KMS-11 (cell line): Measurements from ENCODE around the gene PTCH1.

Experiments used
- H2AFZ ChIP-seq: fragments of 200-600 bp; sonication (generic); 2 replicates; pipeline ENCODE4 v1.6.1; 2016; ENCODE audit warnings: antibody characterized with exemption, mixed run types, low read depth
- H3K27ac ChIP-seq: fragments of 200-600 bp; sonication (generic); 2 replicates; pipeline ENCODE4 v1.6.1; 2016; ENCODE audit warnings: mild to moderate bottlenecking, mixed run types
- H3K27me3 ChIP-seq: fragments of 200-600 bp; sonication (generic); 2 replicates; pipeline ENCODE4 v1.6.1; 2017; ENCODE audit warnings: mild to moderate bottlenecking, low read depth, mixed run types, moderate library complexity; ENCODE audit not compliant: insufficient read depth
- H3K36me3 ChIP-seq: fragments of 200-600 bp; sonication (generic); 2 replicates; pipeline ENCODE4 v1.6.1; 2017; ENCODE audit warnings: mild to moderate bottlenecking, mixed run types; ENCODE audit not compliant: insufficient read depth
- H3K4me1 ChIP-seq: fragments of 200-600 bp; sonication (generic); 2 replicates; pipeline ENCODE4 v1.6.1; 2016; ENCODE audit warnings: mild to moderate bottlenecking, low read depth, mixed run types; ENCODE audit not compliant: poor library complexity, severe bottlenecking
- H3K4me2 ChIP-seq: fragments of 200-600 bp; sonication (generic); 2 replicates; pipeline ENCODE4 v1.7.0; 2016; ENCODE audit warnings: mild to moderate bottlenecking, mixed run types
- H3K4me3 ChIP-seq: fragments of 200-600 bp; sonication (generic); IDR thresholded peaks from 2 replicates; pipeline ENCODE4 v1.6.1; 2017; ENCODE audit warnings: low read depth, low read length, mixed read lengths; ENCODE audit not compliant: insufficient read depth
- H3K79me2 ChIP-seq: fragments of 200-600 bp; sonication (generic); 2 replicates; pipeline ENCODE4 v1.6.1; 2016; ENCODE audit warnings: low read depth, mixed run types; ENCODE audit not compliant: insufficient read depth
- H3K9ac ChIP-seq: fragments of 200-600 bp; sonication (generic); 2 replicates; pipeline ENCODE4 v1.6.1; 2016; ENCODE audit warnings: mild to moderate bottlenecking, mixed run types
- H4K20me1 ChIP-seq: fragments of 200-600 bp; sonication (generic); 2 replicates; pipeline ENCODE4 v1.6.1; 2016; ENCODE audit warnings: mild to moderate bottlenecking, mixed run types; ENCODE audit not compliant: insufficient read depth
- TF ChIP-seq, protein P1 (sequence below): fragments of 200-600 bp; sonication (generic); conservative IDR thresholded peaks from 2 replicates; pipeline ENCODE4 v1.6.1; 2017; ENCODE audit warnings: low read depth, mild to moderate bottlenecking, antibody characterized with exemption, low read length, moderate library complexity, mixed read lengths

The PTCH1 gene

DNA sequence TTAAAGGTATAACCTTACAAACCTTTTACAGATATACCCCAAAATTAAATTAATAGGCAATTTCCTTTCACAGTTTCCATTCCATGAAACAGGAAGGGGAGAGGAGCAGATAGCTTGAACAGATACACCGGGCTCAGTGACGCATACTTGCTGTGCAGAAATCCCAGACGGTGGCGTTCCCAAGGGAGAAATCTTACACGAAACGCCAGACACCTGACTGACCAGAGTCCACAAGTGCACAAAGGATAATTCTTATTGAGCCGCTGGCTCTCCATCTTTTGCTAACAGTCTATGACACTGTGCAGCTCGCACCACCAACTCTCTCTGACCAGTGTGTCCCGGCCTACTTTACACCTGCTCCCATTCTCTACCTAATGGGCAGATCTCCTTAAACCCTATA, 37.4 kb downstream of the PTCH1 start:
- no peaks in the 10 kb centered on the region for H3K27me3 ChIP-seq
- no peak overlapping the region for H3K9ac ChIP-seq
- H3K4me1 ChIP-seq, result peaks cover 20% of the 10 kb centered on the region
- no peak overlapping the region for H3K4me2 ChIP-seq
- TF ChIP-seq, protein P1, sequence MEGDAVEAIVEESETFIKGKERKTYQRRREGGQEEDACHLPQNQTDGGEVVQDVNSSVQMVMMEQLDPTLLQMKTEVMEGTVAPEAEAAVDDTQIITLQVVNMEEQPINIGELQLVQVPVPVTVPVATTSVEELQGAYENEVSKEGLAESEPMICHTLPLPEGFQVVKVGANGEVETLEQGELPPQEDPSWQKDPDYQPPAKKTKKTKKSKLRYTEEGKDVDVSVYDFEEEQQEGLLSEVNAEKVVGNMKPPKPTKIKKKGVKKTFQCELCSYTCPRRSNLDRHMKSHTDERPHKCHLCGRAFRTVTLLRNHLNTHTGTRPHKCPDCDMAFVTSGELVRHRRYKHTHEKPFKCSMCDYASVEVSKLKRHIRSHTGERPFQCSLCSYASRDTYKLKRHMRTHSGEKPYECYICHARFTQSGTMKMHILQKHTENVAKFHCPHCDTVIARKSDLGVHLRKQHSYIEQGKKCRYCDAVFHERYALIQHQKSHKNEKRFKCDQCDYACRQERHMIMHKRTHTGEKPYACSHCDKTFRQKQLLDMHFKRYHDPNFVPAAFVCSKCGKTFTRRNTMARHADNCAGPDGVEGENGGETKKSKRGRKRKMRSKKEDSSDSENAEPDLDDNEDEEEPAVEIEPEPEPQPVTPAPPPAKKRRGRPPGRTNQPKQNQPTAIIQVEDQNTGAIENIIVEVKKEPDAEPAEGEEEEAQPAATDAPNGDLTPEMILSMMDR, result no peak
- H2AFZ ChIP-seq, result no peak overlapping the region
- no peaks in the 10 kb centered on the region for H4K20me1 ChIP-seq
- no peak overlapping the region for H3K4me3 ChIP-seq
- H3K27ac ChIP-seq, result no peak overlapping the region
- no peaks in the 10 kb centered on the region for H3K79me2 ChIP-seq
- H3K36me3 ChIP-seq, result no peaks in the 10 kb centered on the region

DNA sequence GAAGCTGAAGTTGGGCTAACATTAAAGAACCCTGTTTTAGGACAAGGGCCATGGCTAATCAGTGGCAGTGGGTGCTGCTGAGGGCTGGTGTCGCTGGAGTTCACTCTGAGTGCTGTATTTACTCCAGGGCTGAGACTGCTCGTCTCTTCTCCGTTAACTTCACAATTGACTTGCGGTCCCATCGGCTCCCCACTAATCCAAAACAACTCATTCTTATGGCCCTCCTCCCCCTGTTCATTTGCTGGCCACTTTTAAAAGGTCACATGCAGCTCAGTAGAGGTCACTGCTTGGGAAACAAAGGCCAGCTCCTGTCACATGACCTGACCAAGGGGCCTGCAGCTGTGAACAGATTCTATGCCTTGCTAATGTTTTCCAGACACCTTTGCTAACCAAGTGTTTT, 38.4 kb downstream of the PTCH1 start:
- H3K27ac ChIP-seq, result no peak overlapping the region
- H3K27me3 ChIP-seq, result no peaks in the 10 kb centered on the region
- no peaks in the 10 kb centered on the region for H3K36me3 ChIP-seq
- TF ChIP-seq, protein P1, result no peak
- no peaks in the 10 kb centered on the region for H4K20me1 ChIP-seq
- H2AFZ ChIP-seq, result no peak overlapping the region
- no peak overlapping the region for H3K4me2 ChIP-seq
- H3K79me2 ChIP-seq, result no peaks in the 10 kb centered on the region
- peaks cover 20% of the 10 kb centered on the region for H3K4me1 ChIP-seq
- H3K4me3 ChIP-seq, result no peak overlapping the region
- no peak overlapping the region for H3K9ac ChIP-seq

DNA sequence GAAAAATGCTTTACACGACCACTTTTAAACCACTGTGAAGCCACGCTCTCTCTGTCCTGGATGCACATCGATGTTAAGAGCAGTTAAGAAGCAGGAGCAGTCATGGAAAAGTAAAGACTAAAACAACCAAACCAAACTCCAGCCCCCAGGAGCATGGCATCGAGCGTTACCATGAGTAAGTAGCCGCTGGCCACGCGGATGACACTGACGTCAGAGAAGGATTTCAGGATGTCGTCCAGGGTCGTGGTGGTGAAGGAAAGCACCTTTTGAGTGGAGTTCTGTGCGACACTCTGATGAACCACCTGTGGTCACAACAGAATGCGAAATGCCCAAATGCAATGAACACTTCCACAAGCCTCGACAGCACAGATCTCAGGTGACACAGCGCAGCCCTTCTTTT, 38.9 kb downstream of the PTCH1 start:
- peaks cover 20% of the 10 kb centered on the region for H3K4me1 ChIP-seq

DNA sequence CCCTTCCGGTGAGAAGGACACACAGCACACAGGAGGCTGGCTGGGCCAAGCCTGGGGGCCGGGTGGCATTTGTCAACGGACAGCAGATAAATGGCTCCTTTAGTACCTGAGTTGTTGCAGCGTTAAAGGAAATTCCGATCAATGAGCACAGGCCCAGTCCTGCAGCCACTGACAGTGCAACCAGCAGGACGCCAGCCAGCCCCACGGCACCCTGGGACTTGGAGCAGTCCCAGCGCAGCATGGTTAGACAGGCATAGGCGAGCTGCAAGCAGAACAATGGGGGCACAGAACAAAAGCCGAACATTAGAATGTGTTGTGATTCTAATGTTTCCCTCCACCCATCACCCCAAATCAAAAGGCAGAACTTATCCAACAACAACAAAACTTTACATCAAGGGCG, 39.3 kb downstream of the PTCH1 start:
- TF ChIP-seq, protein P1, result no peak
- Histone ChIP-seq H3K27ac (no peak overlapping the region), H3K36me3 (no peaks in the 10 kb centered on the region), H3K4me2 (no peak overlapping the region), H4K20me1 (no peaks in the 10 kb centered on the region), H3K79me2 (no peaks in the 10 kb centered on the region), H3K9ac (no peak overlapping the region), H3K4me3 (no peak overlapping the region), H3K27me3 (no peaks in the 10 kb centered on the region), H3K4me1 (peaks cover 17% of the 10 kb centered on the region), H2AFZ (no peak overlapping the region)

More for the DNA sequence above, 38.9 kb downstream of the PTCH1 start:
- H3K4me2 ChIP-seq, result no peak overlapping the region
- no peak overlapping the region for H3K4me3 ChIP-seq
- H3K27ac ChIP-seq, result no peak overlapping the region
- H2AFZ ChIP-seq, result no peak overlapping the region
- no peaks in the 10 kb centered on the region for H3K79me2 ChIP-seq
- no peak overlapping the region for H3K9ac ChIP-seq
- TF ChIP-seq, protein P1, result no peak
- no peaks in the 10 kb centered on the region for H4K20me1 ChIP-seq
- no peaks in the 10 kb centered on the region for H3K36me3 ChIP-seq
- H3K27me3 ChIP-seq, result no peaks in the 10 kb centered on the region
